Stimulated activated CD8-positive, alpha-beta memory T cell treated with anti-CD3 and anti-CD28 coated beads, Interleukin-7, amount 100 ng/mL, for 48 hours (primary cell): ENCODE measurements around the gene NCAM1.

Source experiments
- DNase-seq, 2 donors: peaks; one replicate each; pipeline ENCODE4 v3.0.0-alpha.2; 2020; ENCODE audit warnings: low read depth in 1 of 2; ENCODE audit errors: extremely low read depth in 1 of 2

NCAM1 gene

DNA sequence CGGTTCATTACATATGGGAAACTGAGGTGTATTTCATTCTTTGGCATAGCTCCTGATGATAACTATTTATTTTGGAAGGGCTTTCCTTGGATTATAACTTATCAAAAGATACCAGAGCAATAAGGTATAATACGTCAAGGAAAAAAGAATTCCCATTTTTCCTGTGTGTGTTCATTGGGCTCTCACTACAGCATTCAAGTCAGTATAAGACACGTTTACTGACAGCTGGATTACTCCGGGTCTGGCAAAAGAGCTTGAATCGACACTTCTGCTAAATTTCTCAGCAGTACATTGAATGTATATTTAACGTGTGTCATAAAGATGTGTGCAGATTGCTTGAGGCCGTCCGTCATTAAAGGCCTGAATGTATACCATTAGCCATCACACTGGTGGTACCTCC lies 163.4 kb downstream of the NCAM1 start:
- no peak for DNase-seq

DNA sequence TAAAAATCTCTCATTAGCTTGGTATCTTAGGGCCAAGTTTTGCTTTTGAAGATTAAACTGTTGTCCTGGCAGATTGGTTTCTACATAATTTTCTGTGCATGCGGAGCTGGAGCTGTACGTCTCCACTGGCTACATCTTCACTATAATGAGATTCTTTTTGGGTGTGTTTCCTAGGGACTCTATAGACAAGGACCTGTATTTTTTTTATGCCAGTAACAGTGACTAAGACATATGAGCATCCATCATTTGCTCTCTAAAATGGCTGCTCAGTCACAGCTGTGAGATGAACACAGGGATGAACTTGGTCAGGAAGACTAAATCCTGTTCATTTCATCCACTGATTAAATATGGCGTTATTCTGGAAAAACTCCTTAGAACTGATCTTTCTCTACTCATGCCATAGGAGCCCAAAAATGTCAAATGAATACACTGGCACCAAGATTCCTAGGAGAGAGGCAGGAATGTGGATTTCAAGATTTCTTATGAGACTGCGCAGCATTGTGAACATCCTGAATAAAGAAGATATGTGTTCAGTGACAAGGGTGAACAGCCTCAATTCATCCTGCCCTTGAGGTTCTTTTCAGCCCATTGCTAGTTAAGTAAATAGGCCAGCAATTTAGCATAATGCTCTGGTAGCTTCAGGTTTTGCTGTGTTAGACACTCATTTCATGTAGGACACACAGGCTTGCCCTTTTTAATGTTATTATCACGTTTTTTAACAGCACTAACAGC lies 168.2 kb downstream of the NCAM1 start:
- DNase-seq = no peak

DNA sequence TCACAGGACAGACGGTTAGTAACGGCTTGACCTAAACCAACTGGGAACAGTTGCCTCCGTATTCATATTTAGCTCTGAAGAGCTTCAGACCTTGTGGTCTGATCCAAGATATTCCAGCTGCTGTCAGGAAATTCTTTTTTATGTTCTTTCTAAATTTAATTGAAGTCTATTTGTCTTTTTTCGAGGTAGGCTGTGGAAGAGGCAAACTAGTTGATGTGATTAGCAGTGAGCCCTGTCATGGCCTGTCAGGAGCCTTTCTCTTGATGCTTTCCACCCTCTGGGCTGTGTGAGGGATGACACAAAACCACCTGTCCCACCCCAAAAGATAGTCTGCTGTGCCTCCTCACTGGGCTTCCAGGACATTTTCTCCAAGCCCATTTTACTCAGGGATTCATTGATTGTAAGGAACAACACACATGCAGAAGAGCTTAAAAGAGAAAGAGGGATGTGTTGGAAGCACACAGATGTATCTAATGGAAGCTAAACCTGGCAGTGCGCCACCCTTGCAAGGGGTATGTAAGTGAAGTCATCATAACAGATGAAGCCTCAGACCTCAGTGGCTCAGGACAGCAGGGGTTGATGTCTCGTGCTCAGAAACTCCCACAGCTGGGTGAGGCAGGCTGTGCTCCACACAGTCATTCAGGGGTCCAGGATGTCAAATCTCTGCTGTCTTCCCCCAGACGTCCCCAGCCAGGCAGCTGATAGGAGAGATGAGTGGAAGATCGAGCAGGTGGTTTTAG lies 170.0 kb downstream of the NCAM1 start:
- DNase-seq = no peak

DNA sequence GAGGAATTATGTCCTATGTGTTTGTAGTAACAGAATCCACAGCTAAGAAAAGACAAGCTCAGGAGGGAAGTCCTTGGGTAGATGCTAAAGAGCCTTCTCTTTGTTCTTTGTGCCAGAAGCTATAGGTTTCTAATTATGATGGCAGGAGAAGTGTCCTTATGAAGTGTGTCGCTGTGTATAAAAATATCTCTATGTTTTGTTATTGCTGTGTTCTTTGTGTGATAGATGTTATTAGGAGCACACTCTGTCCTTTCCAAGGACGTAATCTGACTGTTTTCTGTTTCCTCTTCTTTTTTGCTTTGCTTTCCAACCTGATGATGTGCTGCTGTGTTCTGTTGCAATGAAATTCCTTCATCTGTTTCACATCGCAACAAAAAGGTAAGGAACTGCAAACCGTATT lies 171.9 kb downstream of the NCAM1 start:
- no peak for DNase-seq

DNA sequence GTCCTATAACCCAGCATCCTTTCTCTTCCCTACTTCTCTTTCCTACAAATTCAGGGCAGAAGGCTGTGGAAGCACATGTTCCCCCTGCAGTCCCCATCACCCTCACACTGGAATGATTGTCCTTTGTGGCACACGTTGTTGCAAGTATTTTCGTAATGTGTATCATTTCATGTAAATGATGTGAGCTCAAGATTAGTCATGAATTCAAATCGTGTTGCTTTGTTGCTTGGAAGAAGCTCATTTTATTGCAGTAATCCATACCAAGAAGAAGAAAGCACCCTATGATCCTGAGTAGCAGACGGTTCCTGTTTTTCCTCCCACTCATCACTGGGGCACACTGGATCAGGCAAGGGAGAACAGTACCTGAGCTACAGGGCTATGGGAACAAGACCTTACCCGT lies 173.4 kb downstream of the NCAM1 start:
- DNase-seq = no peak

DNA sequence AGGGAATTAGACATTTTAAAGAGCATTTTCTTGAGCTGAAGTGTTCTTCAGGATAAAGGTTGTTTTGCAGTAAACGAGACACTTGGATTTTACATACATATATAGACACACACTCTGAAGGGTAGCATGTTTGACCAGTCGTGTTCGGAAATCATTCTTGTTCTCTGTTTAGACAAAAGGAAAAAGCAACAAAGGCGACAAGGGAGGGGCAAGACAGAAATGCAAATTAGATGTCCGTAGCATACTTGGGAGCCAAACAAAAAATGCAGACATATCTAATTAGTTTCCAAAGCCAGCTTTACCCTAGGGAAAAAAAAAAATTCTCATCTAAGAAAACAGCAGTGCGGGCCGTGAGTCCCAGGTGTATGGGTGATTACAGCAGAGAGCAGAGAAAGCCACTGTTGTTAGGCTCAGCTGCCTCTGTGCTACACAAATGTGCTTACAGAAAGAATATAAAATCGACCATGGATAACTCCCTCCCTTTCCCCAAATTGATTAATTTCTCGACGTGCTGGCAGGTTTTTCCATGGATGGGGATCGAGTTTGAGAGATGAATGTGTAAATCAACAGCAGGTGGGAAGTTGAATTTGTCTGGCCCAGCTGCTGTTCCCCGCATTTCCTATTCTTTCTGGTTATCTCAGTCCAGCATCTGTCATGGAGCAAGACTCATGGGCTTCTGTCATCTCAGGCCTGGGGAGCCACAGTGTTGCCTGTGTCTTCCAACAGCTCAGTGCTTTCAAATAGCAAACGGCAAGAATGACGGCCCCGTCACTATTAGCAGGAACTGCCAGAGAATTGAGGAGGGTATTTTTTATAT lies 176.7 kb downstream of the NCAM1 start:
- no peak for DNase-seq

DNA sequence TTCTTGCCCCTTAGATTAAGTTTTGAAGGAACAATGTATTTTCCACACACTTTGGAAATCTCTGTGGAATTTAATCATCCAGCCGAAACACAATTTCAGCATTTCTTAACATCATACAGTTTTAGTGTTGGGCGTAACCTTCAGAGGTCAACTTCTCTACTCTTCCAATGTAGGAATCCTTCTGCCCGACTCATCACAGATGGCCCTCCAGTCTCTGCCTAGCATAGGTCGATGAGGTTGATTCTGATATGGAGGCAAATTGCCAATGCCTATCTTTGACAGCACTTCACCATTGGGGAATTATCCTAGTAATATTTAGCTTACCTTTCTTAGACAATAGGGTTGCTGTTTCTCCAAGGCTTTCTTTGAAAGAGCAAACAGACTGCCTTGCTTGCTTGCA lies 177.5 kb downstream of the NCAM1 start:
- no peak for DNase-seq

DNA sequence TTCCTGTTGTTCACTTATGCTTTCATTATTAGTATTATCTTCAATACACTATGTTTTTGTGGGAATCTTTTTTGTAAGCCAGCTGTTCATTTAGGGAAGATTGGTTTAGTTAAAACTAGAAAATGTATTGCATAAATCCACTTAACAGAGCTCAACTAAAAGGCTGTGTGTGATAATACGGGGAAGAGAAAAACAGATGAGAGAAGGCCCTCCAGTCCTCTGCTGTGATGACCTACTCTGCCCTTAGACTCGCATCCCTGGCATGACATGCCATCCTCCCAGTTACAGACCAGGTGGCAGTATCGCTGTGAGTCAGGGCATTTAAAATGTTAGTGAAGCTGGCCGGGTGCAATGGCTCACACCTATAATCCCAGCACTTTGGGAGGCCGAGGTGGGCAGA lies 179.8 kb downstream of the NCAM1 start:
- DNase-seq = no peak

DNA sequence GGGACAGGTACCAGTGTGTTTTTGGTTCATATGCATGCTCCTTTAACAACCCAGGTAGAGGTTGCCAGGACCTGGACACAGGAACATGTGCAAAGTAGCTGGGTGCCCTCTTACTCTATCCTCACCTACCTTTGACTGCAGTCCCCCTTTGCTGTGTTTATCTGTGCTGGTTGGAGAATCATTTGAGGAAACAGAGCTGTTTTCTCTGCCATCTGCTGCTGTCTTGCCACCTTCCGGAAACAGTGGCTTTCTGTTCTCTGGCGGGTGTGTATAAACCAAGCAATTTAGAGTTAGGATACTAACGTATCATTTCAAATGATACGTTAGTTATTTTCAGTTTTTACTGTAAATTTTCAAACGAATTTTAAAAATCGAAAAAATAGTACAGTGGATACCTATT lies 181.3 kb downstream of the NCAM1 start:
- DNase-seq = no peak

DNA sequence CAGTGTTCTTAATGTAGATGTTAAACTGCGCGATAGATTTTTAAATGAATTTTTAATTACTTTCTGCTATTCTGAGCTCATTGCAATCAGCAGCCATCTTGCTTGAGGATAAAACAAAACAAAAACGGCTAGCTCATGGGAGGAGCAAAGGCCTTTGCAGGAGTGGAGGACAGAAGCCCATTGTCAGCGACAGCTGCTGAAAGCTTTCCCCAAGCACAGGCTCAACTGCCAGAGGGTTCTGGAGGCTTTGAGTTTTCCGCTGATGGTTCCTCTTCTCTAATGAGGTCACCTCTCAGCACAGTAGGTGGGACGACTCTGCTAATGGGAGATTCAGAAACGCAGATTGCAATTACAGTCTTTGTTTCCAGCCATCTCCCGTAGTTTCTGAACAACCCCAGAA lies 186.0 kb downstream of the NCAM1 start:
- DNase-seq = no peak

DNA sequence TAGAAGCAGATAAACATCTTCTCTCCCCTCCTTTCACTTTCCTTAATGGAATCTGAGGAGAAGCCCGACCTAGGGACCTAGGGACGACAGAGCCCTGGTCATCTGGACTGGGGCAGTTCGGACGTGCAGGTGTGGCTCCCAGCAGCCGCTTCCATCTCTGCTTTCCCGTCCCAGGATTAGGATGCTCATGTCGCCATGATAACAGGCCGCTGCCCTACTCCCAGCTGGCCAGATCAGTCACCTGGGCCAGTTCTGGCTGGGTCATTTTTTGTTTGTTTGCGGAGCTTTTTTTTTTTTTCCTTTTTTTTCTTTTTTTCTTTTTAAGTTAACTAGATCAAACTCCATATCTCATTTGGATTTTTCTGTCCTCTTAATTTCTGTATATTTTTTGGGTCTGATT lies 186.9 kb downstream of the NCAM1 start:
- no peak for DNase-seq

DNA sequence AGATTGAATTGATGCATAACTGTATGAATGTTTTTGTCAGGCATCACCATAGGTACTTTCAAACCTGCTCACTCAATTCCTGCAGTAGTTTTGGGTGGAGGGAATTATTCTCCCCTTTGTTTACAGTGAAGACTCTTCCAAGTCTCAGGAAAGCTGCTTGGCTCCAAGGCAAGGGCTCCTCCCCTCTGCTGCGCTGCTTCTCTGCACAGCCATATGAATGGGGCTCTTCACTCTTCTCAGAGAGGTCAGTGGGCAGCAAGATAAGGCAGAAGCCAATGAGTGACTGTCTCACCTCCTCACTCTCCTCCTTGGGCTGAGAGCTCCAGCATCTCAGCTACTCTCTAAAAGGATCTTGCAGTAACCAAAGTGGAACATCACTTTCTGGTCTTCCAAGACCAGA lies 187.4 kb downstream of the NCAM1 start:
- DNase-seq = no peak

DNA sequence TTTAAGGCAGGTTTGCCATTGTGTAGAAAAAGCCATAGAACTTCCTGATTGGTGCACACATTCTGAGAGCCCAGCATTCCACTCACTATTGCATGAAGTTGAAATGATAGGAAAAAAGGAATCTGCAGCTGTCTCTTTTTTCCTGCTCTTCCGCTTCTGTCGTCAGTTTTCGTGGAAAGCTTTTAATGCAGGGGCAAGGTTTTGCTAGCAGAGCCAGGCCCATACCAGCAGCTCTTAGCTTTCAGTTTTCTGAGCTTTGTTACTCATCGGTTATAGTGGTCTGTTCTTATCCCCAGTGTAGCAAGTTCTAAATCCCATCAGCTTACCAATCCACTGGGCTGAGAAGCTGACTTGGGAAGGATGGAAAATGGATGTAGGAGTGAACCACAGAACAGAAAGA lies 190.3 kb downstream of the NCAM1 start:
- no peak for DNase-seq

DNA sequence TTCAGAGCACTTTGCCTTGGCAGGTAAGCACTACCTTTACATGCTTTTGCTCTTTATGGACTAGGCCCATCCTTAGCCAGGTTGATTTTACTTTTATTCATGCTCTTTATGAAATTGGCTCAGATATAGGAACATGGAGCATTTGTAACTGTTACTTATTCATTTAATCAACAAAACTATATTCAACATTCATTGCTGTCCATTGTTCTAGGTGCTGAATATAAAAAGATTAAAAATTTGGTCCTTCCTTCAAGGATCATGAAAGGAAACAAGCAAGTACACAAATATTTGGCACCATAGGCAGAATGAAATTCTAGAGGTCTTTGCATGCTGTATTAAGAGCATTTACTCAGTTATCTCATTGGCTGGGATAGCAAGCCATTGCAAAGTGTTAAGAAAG lies 191.3 kb downstream of the NCAM1 start:
- DNase-seq = no peak

DNA sequence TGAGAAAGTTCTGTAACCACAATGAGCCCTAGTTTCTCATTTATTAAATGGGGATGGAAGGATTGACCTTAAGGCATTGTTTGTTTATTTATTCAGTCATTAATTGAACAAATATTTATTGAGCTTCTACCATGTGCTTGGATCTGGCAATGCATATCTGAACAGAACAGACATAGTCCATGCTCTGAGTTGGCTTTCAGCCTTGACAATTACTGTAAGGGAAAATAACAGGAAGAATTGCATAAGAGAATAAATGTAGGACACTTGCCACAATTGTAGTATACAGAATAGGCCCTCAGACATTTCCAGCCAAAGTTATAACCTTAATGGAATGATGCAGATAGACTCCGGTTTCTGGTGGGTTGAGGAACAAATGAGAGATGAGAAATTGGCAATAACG lies 192.6 kb downstream of the NCAM1 start:
- DNase-seq = no peak

DNA sequence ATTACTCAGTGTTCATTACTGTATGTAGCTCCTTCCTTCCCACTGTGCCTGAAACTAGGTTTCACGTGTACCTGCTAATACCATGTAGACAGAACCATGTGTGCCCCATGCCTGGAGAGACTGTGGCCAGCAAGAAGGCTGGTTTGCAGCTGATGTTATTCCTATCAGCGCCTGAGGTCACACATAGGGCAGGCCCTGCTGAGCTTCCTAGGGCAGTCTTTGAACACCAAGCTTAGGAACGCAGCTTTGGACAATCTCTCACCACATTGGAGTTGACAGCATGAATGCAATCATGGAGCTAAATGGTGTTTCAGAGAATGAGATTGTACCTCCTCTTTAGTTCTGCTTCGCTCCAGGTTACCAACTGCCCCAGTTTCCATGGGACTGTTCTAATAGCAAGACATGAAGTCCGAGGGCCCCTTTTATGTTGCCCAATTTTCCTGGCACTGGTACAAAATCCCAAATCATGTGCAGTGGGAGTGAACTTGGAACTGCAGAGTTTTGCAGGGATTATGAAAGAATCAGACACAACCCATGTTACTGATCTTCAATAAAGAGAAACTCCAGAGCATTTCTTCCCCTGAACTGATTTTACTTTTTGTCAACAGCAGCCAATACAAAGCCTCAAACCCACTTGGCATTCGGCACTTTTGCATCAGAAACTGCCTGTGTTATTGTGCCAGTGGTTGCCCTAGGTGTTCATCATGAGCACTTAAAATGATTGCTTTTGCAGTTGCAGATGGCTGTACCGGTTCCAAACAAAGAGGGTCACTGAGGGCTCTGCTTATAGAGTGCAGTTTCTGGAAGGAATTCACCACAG lies 199.0 kb downstream of the NCAM1 start:
- DNase-seq = no peak

DNA sequence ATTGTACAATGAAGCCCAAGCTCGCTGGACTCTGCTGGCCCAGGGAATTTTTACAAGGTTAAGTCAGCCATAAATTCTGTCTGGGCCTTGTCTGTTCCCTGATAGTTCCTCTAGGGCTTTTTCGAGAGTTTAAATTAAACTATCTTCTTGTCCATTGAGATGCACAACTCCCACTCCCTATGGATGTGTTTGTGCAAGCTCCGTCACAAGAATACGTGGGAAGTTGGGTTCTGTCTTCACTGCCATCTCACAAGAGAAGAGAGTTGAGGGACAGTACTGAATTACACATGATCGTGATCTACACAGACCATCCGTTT lies 199.5 kb downstream of the NCAM1 start:
- DNase-seq = no peak

DNA sequence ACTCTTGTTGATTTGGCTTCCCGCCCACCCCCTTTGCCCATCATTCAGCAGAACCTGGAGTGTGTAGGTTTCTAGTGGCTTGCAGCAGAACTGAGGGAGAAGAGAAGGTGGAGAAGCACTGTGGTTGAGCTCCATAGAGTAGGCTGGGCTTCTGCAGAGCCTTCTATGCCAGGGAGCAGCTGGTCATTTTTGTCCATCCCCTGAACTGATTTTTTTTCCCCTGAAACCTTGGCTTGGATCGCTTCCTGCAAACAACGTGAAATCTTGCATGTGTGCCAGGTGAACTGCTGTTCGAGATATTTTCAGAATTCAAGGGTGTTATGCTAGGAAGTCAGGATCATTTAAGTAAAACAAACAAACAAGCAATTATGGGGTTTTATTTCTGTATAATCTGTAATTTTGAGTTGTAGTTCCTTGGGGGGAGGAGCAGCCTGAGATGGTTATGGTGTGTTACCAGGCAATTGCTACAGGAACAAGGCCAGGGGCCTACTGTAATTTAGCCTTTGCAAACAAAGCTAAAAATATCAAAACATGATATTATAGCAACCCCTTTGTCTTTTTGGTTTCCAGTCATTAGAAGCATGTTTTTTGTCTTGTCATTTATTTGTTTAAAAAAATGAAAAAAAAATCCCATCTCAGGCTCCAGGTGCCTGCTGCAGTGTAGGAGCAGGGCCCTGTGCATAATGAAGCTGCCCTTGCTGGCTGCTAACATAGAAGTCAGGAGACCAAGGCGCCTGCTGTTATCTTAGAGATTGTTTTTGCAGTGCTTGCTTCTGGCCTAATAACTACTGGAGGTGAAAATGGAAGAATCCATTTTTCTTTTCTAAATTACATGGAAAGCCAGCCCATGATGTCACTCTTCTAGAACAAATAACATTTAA lies 200.7 kb downstream of the NCAM1 start:
- no peak for DNase-seq

DNA sequence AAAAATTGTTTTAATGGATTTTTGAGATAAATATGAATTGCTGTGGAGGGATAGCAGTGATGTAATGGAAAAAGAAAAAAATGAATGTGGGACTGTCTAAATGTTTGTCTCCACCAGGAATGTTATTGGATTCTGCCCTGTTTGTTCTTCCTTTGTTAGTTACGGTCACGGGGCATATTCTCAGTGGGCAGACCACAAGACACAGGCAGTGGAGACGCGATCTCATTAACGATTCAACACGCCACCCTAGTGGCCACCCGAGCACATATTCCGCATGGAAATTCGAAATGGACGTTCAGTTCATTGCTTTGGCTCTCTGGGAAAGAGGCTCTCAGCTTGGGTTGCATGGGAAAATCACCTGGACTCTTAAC lies 201.4 kb downstream of the NCAM1 start:
- no peak for DNase-seq

DNA sequence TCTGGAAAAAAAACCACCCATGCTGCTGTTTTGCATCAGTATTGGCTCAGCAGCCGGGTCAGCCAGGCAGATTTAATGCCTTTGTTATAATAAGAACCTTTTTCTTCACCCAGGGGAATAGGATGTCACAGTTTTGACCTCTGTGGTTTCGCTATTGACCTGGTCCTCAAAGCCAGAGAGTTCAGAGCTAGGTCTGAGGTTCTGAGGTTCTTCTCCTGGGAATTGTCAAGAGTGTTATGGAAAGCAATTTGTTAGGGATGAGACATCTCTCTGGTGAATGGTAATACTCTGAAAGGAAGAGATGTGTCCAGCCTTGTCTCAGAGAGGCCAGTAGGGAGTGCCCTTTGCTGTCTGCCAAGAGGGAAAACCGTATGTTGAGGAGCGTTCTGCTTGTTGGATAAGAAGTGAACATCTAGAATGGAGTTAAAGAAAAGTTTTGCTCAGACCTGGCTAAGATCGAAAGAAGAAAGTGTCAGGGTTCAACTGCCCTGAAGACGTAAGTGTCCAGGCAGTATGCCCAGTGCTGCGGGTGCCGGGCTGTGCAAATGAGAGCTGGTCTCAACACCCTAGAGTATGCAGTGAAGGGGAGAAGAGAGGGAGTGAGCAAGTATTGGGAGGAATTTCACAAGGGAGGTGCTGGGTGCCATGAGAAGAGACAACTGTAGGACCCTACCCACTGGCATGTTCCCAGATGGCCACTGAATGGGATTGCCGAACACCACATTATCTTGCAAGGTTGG lies 202.2 kb downstream of the NCAM1 start:
- no peak for DNase-seq
